Mesendoderm (in vitro differentiated cells): Measurements from ENCODE around the gene IFNA5.
A peak's percentile ranks its signal among the peaks of the same experiment; 100 is the strongest.

Experiments
- DNase-seq: peaks from one replicate; pipeline ENCODE4 v3.0.0; 2013
- H2AK5ac ChIP-seq: 2 replicates; pipeline ENCODE4 v1.6.1; 2013; ENCODE audit warnings: low read length, inconsistent platforms
- H2BK120ac ChIP-seq: 2 replicates; pipeline ENCODE4 v1.6.1; 2013; ENCODE audit warnings: low read depth, mild to moderate bottlenecking, low read length, moderate library complexity, mixed read lengths
- H2BK15ac ChIP-seq: replicated peaks from 2 replicates; pipeline ENCODE4 v1.6.1; 2013; ENCODE audit warnings: low read depth, mild to moderate bottlenecking, moderate library complexity
- H2BK5ac ChIP-seq: 2 replicates; pipeline ENCODE4 v1.6.1; 2013; ENCODE audit warnings: low read length, inconsistent platforms
- H3K18ac ChIP-seq: 2 replicates; pipeline ENCODE4 v1.6.1; 2013; ENCODE audit warnings: mild to moderate bottlenecking, low read length, mixed read lengths
- H3K23ac ChIP-seq: one replicate; pipeline ENCODE4 v1.6.1; 2013; ENCODE audit warnings: low read length
- H3K27ac ChIP-seq: 2 replicates; pipeline ENCODE4 v1.5.1; 2013; ENCODE audit warnings: low read depth, mild to moderate bottlenecking, inconsistent platforms, low read length, moderate library complexity
- H3K27me3 ChIP-seq: 2 replicates; pipeline ENCODE4 v1.6.1; 2013; ENCODE audit warnings: low read length, control low read depth, mild to moderate bottlenecking, inconsistent platforms; ENCODE audit not compliant: insufficient read depth, poor library complexity
- H3K36me3 ChIP-seq: 2 replicates; pipeline ENCODE4 v1.6.1; 2013; ENCODE audit warnings: low read length, inconsistent platforms; ENCODE audit not compliant: control insufficient read depth, insufficient read depth
- H3K4ac ChIP-seq: one replicate; pipeline ENCODE4 v1.6.1; 2013; ENCODE audit warnings: low read depth, mild to moderate bottlenecking, low read length, moderate library complexity
- H3K4me1 ChIP-seq: 2 replicates; pipeline ENCODE4 v1.6.1; 2013; ENCODE audit warnings: low read depth, low read length, inconsistent platforms; ENCODE audit not compliant: control insufficient read depth
- H3K4me2 ChIP-seq: 2 replicates; pipeline ENCODE4 v1.6.1; 2013; ENCODE audit warnings: low read length
- H3K4me3 ChIP-seq: 2 replicates; pipeline ENCODE4 v1.5.1; 2013; ENCODE audit warnings: mild to moderate bottlenecking, low read length
- H3K56ac ChIP-seq: one replicate; pipeline ENCODE4 v1.6.1; 2013; ENCODE audit warnings: low read length
- H3K79me1 ChIP-seq: 2 replicates; pipeline ENCODE4 v1.6.1; 2013; ENCODE audit warnings: low read length, inconsistent platforms
- H3K79me2 ChIP-seq: 2 replicates; pipeline ENCODE4 v1.6.1; 2013; ENCODE audit warnings: mild to moderate bottlenecking, low read length; ENCODE audit not compliant: control insufficient read depth, insufficient read depth
- H3K9ac ChIP-seq: 2 replicates; pipeline ENCODE4 v1.6.1; 2013; ENCODE audit warnings: low read length, inconsistent platforms
- H4K5ac ChIP-seq: one replicate; pipeline ENCODE4 v1.6.1; 2013; ENCODE audit warnings: low read length
- H4K8ac ChIP-seq: one replicate; pipeline ENCODE4 v1.6.1; 2013; ENCODE audit warnings: low read depth, mild to moderate bottlenecking, control low read depth, low read length, moderate library complexity
- WGBS: extraction: QIAGEN DNeasy Blood & Tissue Kit; methylation state at CpG from one replicate; pipeline ENCODE4 v1.1.7; 2013; ENCODE audit warnings: low lambda C conversion rate, missing lambda C conversion rate; ENCODE audit not compliant: insufficient coverage; ENCODE audit errors: extremely low coverage; 5-methylcytosine and 5-hydroxymethylcytosine counted together

IFNA5 gene

DNA sequence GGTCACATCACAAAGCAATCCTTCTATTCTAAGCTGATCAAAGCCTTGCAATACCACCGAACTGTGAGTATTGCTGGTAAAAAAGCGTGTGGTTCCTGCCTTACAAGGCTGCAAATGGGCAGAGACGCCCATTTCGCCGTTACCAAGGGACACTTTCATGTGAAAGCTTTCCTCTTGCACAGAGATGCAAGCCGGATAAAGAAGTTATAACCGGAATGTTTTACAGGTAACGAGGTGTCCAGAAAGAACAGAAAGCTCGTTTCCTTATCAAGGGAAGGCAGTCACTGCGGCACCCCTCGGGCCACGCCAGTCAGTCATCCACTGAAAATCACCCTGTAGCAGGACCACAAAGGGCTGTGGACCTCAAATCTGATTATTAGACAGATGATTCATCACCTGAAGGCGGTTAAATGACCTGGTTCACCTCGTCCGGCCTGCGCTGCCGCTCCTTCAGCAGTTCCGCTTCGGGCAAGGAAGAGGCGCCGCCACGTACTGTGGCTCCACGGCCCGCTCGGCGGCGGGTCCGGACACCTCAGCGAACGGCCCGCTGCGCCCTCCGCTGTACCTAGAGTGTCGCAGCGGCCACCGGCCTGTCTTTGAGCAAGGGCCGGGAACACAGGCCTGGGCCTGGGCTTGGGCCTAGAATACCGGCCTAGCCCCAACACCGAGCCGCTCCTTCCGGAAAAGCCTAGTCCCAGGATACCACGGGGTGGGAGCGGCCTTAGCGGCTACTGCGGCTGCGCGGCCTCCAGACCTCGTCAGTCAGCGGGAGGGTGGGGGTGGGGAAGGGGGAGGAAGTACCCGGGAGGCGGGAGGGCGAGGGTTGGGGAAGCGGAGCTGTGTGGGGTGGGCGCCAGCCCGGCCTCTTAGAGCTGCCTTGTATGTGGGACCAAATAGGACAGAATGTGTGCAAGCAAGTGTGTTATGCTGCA lies 29.9 kb upstream of the IFNA5 start, which contains the start of gene KLHL9:
TSS of gene KLHL9 (minus strand) at position 704 of the 932 bp plus-strand sequence. CDS start at position 159, 545 bp downstream.
- Histone ChIP-seq H3K27ac (peak within 1 kb of the TSS; percentile 73), H3K4ac (peak within 1 kb of the TSS; percentile 89), H3K9ac (peak within 1 kb of the TSS; percentile 96), H3K4me1 (peaks cover 6% of the 10 kb centered on the region), H3K79me1 (peaks cover 16% of the 10 kb centered on the region), H3K79me2 (peaks cover 35% of the 10 kb centered on the region), H3K27me3 (no peaks in the 10 kb centered on the region), H2BK5ac (peak within 1 kb of the TSS; percentile 56), H2AK5ac (no peak within 1 kb of the TSS), H2BK120ac (peak within 1 kb of the TSS; percentile 2), H3K4me3 (peak within 1 kb of the TSS; percentile 87), H3K23ac (no peak within 1 kb of the TSS), H3K36me3 (no peaks in the 10 kb centered on the region), H3K56ac (peak within 1 kb of the TSS; percentile 97), H3K18ac (peak within 1 kb of the TSS; percentile 98), H3K4me2 (peak within 1 kb of the TSS; percentile 91), H4K5ac (no peak within 1 kb of the TSS), H4K8ac (no peak within 1 kb of the TSS), H2BK15ac (no peak within 1 kb of the TSS)
- WGBS = no CpG with 5 or more reads among the region's 55 CpGs
- DNase-seq = peak; percentile 95

DNA sequence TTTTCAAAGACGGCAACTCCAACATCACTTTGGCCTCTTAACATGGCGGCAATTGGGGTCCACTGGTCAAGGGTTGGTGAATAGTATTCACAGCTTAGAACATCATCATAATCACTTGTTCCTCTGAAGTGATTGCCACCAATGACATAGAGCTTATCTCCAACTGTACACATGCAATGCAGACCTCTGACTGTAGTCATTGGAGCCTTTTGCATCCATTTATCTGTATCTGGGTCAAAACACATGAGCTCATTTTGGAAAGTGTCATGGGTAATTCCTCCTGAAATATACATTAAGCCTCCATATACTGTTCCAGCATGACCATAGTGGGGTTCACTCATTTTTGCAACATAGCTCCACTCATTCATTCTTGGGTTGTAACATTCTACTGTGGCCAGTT lies 28.1 kb upstream of the IFNA5 start:
- H3K9ac ChIP-seq = no peak overlapping the region
- H3K27ac ChIP-seq = no peak overlapping the region
- H3K36me3 ChIP-seq = no peaks in the 10 kb centered on the region
- H3K4ac ChIP-seq = no peak overlapping the region
- no peak overlapping the region for H3K18ac ChIP-seq
- no peak overlapping the region for H2BK5ac ChIP-seq
- no CpG with 5 or more reads among the region's 2 CpGs for WGBS
- H3K27me3 ChIP-seq = no peaks in the 10 kb centered on the region
- no peak overlapping the region for H4K8ac ChIP-seq
- no peak overlapping the region for H2AK5ac ChIP-seq
- no peak overlapping the region for H3K23ac ChIP-seq
- H3K79me1 ChIP-seq = peaks cover 16% of the 10 kb centered on the region
- H3K56ac ChIP-seq = no peak overlapping the region
- H3K4me2 ChIP-seq = no peak overlapping the region
- DNase-seq = no peak
- H4K5ac ChIP-seq = no peak overlapping the region
- H2BK15ac ChIP-seq = no peak overlapping the region
- H3K4me3 ChIP-seq = no peak overlapping the region
- H3K4me1 ChIP-seq = peaks cover 6% of the 10 kb centered on the region
- H3K79me2 ChIP-seq = peaks cover 36% of the 10 kb centered on the region
- H2BK120ac ChIP-seq = no peak overlapping the region

DNA sequence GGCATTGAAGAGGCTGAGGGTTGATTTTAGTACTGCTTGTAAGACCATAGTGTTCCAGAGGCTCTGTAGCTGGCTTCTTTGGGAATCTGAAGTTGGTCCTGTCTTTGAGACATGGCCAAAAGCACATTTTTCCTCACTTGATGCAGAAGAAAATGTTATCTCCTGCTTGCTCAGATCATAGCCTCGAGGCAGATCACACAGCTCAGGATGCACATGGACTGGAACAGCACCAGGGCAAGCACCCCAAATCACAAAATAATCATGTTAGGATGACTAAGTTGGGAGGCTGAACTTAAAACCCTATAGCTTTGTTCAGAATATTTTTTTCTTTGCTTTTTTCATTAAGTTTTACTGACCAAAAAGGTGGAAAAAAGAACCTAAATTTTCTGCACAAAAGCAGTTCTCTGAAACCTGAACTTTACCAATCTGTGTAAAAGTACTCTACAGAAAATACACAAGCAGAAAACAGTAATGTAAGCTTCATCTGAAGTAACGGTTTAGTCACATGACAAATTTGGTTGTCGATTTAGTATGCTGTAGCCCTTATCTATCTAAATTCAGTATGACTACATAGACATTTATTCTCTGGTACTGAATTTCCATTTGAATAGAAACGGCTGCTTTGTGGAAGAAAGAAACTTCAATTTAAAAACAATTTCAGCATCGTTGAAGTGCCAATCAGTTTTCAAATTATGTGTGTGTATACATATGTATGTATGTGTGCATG lies 26.7 kb upstream of the IFNA5 start:
- Histone ChIP-seq H3K9ac (no peak overlapping the region), H4K8ac (no peak overlapping the region), H2AK5ac (no peak overlapping the region), H2BK120ac (no peak overlapping the region), H4K5ac (no peak overlapping the region), H3K36me3 (no peaks in the 10 kb centered on the region), H2BK15ac (no peak overlapping the region), H3K56ac (no peak overlapping the region), H3K4ac (no peak overlapping the region), H3K79me1 (peaks cover 16% of the 10 kb centered on the region), H2BK5ac (no peak overlapping the region), H3K27me3 (no peaks in the 10 kb centered on the region), H3K27ac (no peak overlapping the region), H3K18ac (no peak overlapping the region), H3K23ac (no peak overlapping the region), H3K4me2 (peak overlapping the region; percentile 23), H3K79me2 (peaks cover 36% of the 10 kb centered on the region), H3K4me3 (no peak overlapping the region), H3K4me1 (peaks cover 6% of the 10 kb centered on the region)
- no peak for DNase-seq
- WGBS = no CpG with 5 or more reads among the region's 5 CpGs

DNA sequence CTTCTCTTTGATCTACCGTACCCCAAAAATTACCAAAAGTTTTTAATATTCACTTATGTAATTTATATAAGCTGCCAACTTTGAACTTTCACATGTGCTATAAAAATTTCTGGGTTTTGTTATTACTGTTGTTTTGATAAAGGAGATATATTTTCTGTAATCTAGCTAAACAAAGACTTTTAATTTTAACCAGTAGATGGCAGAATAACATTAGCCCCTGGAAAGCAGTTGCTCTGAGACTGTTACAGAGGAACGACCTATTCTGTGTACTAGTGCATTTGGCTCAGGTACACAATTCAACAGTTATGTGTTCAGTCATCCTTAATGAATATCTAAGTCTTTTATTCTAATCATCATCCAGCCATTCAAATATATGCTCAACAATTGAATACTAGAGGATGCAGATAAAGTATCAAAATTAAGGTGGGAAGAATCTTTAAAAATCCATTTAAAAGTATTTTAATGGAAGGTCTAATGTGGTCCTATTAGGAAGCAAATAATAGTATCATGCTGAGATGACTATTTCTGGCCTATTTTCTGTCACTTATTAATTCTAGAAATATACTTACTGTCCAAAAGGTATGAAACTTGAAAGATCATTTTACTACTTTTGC lies 21.5 kb upstream of the IFNA5 start:
- Histone ChIP-seq H2BK15ac (no peak overlapping the region), H3K4me2 (no peak overlapping the region), H2BK120ac (no peak overlapping the region), H3K27ac (no peak overlapping the region), H3K79me2 (peaks cover 8% of the 10 kb centered on the region), H3K23ac (no peak overlapping the region), H3K79me1 (peaks cover 2% of the 10 kb centered on the region), H4K5ac (no peak overlapping the region), H2BK5ac (no peak overlapping the region), H3K18ac (no peak overlapping the region), H4K8ac (no peak overlapping the region), H3K56ac (no peak overlapping the region), H3K9ac (no peak overlapping the region), H3K36me3 (no peaks in the 10 kb centered on the region), H3K4ac (no peak overlapping the region), H3K4me1 (no peaks in the 10 kb centered on the region), H2AK5ac (no peak overlapping the region), H3K27me3 (no peaks in the 10 kb centered on the region), H3K4me3 (no peak overlapping the region)
- no CpG with 5 or more reads among the region's 2 CpGs for WGBS
- DNase-seq = peak; percentile 35

DNA sequence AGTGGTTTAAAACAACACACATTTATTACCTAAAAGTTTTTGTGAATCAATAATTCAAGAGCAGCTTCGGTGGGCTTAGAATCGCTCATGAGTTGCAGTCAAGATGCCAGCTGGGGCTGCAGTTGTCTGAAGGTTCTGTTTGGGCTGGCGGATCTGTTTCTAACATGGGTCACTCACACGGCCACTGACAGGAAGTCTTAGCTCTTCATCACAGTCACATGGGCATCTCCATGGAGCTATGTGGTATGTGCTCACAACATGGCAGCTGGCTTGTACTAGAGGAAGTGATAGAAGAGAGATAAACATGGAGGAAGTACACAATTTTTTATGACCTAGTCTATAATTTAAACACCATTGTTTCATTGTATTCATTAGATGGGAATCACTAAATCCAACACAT lies 18.9 kb upstream of the IFNA5 start:
- no peak overlapping the region for H3K4me2 ChIP-seq
- H3K79me1 ChIP-seq = no peaks in the 10 kb centered on the region
- no CpG with 5 or more reads among the region's 4 CpGs for WGBS
- no peak overlapping the region for H3K27ac ChIP-seq
- no peak overlapping the region for H3K23ac ChIP-seq
- no peaks in the 10 kb centered on the region for H3K4me1 ChIP-seq
- H2BK5ac ChIP-seq = no peak overlapping the region
- H2AK5ac ChIP-seq = no peak overlapping the region
- H3K4me3 ChIP-seq = no peak overlapping the region
- H3K56ac ChIP-seq = no peak overlapping the region
- H3K79me2 ChIP-seq = no peaks in the 10 kb centered on the region
- no peaks in the 10 kb centered on the region for H3K36me3 ChIP-seq
- no peak for DNase-seq
- no peak overlapping the region for H4K8ac ChIP-seq
- H3K4ac ChIP-seq = no peak overlapping the region
- H2BK15ac ChIP-seq = no peak overlapping the region
- no peak overlapping the region for H4K5ac ChIP-seq
- no peak overlapping the region for H3K18ac ChIP-seq
- no peak overlapping the region for H3K9ac ChIP-seq
- no peaks in the 10 kb centered on the region for H3K27me3 ChIP-seq
- no peak overlapping the region for H2BK120ac ChIP-seq
